Measurements from ENCODE around the gene FNIP2. TPM values are rescaled to one million over a fixed set of nuclear protein-coding genes. Genes with fewer than 3 reads are reported as not detected.
A peak's percentile ranks its signal among the peaks of the same experiment; 100 is the strongest.

FNIP2 gene
- total RNA-seq, 1 experiment from 2014 or later: 5.2 TPM

GRCh38 chr4:158861766-158862165, 92.9 kb downstream of the FNIP2 start:
- Histone ChIP-seq H2AFZ (ENCODE audit: low read length) (no peak overlapping the region), H3K79me2 (ENCODE audit: low read length) (no peaks in the 10 kb centered on the region), H3K4me2 (ENCODE audit: low read length) (no peak overlapping the region), H3K9me3 (ENCODE audit: low read length) (no peaks in the 10 kb centered on the region), H4K20me1 (ENCODE audit: low read length) (no peaks in the 10 kb centered on the region), H3K9me2 (replicated peaks; ENCODE audit: low read length) (no peaks in the 10 kb centered on the region), H3K36me3 (ENCODE audit: low read depth, low read length) (no peaks in the 10 kb centered on the region), H3K9ac (ENCODE audit: low read length) (no peak overlapping the region), H3K27ac (ENCODE audit: low read length) (no peak overlapping the region), H3K27me3 (ENCODE audit: low read length) (no peaks in the 10 kb centered on the region), H3K4me3 (ENCODE audit: low read length) (no peak overlapping the region), H3F3A (ENCODE audit: low read length, unreplicated experiment) (no peaks in the 10 kb centered on the region), H3K4me1 (ENCODE audit: insufficient read depth, low read length) (peaks cover 23% of the 10 kb centered on the region)
- POLR2A ChIA-PET (ENCODE audit: unreplicated experiment): no interaction called here
- TF ChIP-seq EZH2phosphoT487 (IDR thresholded peaks at IDR 0.05; ENCODE audit: borderline replicate concordance, low read length) (no peak), CTCF (conservative IDR thresholded peaks at IDR 0.05; ENCODE audit: low read depth, low read length) (peak; percentile 17; the same call in 1 of the 2 replicates), EZH2 (IDR thresholded peaks at IDR 0.05; ENCODE audit: low read length, unreplicated experiment) (no peak)
- intact Hi-C loops (cut with micrococcal nuclease): no loop called here
- no TSS peak for BruUV-seq (replicated peaks)
- DNase-seq: no peak
- CTCF ChIA-PET: no interaction called here
- ATAC-seq: no peak

- no peaks in the 10 kb centered on the region for H3K36me3 ChIP-seq (ENCODE audit: low read depth, low read length)
- ChIA-PET CTCF (no interaction called here), POLR2A (ENCODE audit: unreplicated experiment) (no interaction called here)
- H3K4me3 ChIP-seq (ENCODE audit: low read length): no peak overlapping the region
- H3K79me2 ChIP-seq (ENCODE audit: low read length): no peaks in the 10 kb centered on the region
- DNase-seq (no peak), ATAC-seq (no peak)
- no TSS peak for BruUV-seq (replicated peaks)
- no peaks in the 10 kb centered on the region for H3K9me2 ChIP-seq (replicated peaks; ENCODE audit: low read length)
- no peaks in the 10 kb centered on the region for H3K27me3 ChIP-seq (ENCODE audit: low read length)
- peaks cover 13% of the 10 kb centered on the region for H3K4me1 ChIP-seq (ENCODE audit: insufficient read depth, low read length)
- H4K20me1 ChIP-seq (ENCODE audit: low read length): no peaks in the 10 kb centered on the region
- H3K9me3 ChIP-seq (ENCODE audit: low read length): no peaks in the 10 kb centered on the region
- H3K27ac ChIP-seq (ENCODE audit: low read length): no peak overlapping the region
- no peak overlapping the region for H2AFZ ChIP-seq (ENCODE audit: low read length)
- H3K4me2 ChIP-seq (ENCODE audit: low read length): no peak overlapping the region
- TF ChIP-seq CTCF (conservative IDR thresholded peaks at IDR 0.05; ENCODE audit: low read depth, low read length) (no peak), EZH2phosphoT487 (IDR thresholded peaks at IDR 0.05; ENCODE audit: borderline replicate concordance, low read length) (no peak), EZH2 (IDR thresholded peaks at IDR 0.05; ENCODE audit: low read length, unreplicated experiment) (no peak)
- no peaks in the 10 kb centered on the region for H3F3A ChIP-seq (ENCODE audit: low read length, unreplicated experiment)
- H3K9ac ChIP-seq (ENCODE audit: low read length): no peak overlapping the region
- intact Hi-C loops (cut with micrococcal nuclease): no loop called here
These were observed 94.5 kb downstream of the FNIP2 start for GRCh38 chr4:158863296-158863695.

GRCh38 chr4:158865520-158866177, 96.8 kb downstream of the FNIP2 start:
- Histone ChIP-seq H3K4me2 (ENCODE audit: low read length) (no peak overlapping the region), H3K4me3 (ENCODE audit: low read length) (no peak overlapping the region), H3K9ac (ENCODE audit: low read length) (no peak overlapping the region), H3K36me3 (ENCODE audit: low read depth, low read length) (no peaks in the 10 kb centered on the region), H3K79me2 (ENCODE audit: low read length) (no peaks in the 10 kb centered on the region), H3K9me2 (replicated peaks; ENCODE audit: low read length) (no peaks in the 10 kb centered on the region), H3K4me1 (ENCODE audit: insufficient read depth, low read length) (no peaks in the 10 kb centered on the region), H2AFZ (ENCODE audit: low read length) (no peak overlapping the region), H4K20me1 (ENCODE audit: low read length) (no peaks in the 10 kb centered on the region), H3K27me3 (ENCODE audit: low read length) (no peaks in the 10 kb centered on the region), H3K9me3 (ENCODE audit: low read length) (no peaks in the 10 kb centered on the region), H3F3A (ENCODE audit: low read length, unreplicated experiment) (no peaks in the 10 kb centered on the region), H3K27ac (ENCODE audit: low read length) (no peak overlapping the region)
- ChIA-PET POLR2A (ENCODE audit: unreplicated experiment) (no interaction called here), CTCF (no interaction called here)
- intact Hi-C loops (cut with micrococcal nuclease): no loop called here
- ATAC-seq (no peak), DNase-seq (no peak)
- TF ChIP-seq EZH2 (IDR thresholded peaks at IDR 0.05; ENCODE audit: low read length, unreplicated experiment) (no peak), CTCF (conservative IDR thresholded peaks at IDR 0.05; ENCODE audit: low read depth, low read length) (no peak), EZH2phosphoT487 (IDR thresholded peaks at IDR 0.05; ENCODE audit: borderline replicate concordance, low read length) (no peak)
- BruUV-seq (replicated peaks): no TSS peak

All from PC-3 (cell line).